Measurements from ENCODE around the gene GATAD2B.

DNA sequence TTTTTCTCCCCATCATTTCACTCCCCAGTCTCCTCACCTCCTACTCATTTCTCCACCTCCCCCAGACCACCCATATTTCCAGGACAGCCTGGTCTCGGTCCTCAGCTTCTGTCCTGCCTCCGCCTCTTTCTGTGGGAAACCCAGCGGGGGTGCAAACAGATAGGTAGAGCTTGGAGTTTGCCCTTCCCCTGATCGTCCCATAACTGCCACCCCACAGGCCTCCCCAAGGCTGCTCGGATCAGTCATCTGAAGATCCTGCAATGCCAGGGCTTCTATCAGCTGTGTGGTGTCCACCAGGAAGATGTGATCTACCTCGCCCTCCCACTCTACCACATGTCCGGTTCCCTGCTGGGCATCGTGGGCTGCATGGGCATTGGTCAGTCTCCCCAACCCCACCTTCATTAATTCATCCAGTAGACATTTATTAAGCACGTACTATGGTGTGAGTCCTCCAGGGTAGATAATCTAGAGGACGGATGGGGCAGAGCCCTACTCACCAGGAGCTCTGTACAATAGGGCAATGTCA lies 145.9 kb downstream of the GATAD2B start:
- TF ChIP-seq POLR2AphosphoS5 (IDR thresholded peaks at IDR 0.05; ENCODE audit: borderline replicate concordance, low read depth, low read length) = no peak
- TF ChIP-seq EZH2 (IDR thresholded peaks at IDR 0.05) = no peak
